A549 (cell line): ENCODE data around the gene ZNF557.

Source experiments
- EHMT2 ChIP-seq: fragments of 200-600 bp; sonication (generic); IDR thresholded peaks from 2 replicates; pipeline ENCODE4 v1.6.1; 2016; ENCODE audit warnings: antibody characterized with exemption, low read depth, mild to moderate bottlenecking, moderate library complexity
- GATA3 ChIP-seq: IDR thresholded peaks from 2 replicates; pipeline ENCODE4 v1.6.1; 2012; ENCODE audit warnings: borderline replicate concordance
- TF ChIP-seq, protein P1 (sequence below): fragments of >200 bp; sonication (Bioruptor Twin); formaldehyde crosslinking; IDR thresholded peaks from 3 replicates; pipeline ENCODE4 v1.5.1; 2016
- TF ChIP-seq, protein P2 (sequence below): fragments of 450-650 bp; IDR thresholded peaks from 2 replicates; pipeline ENCODE4 v1.6.1; 2014; ENCODE audit warnings: antibody characterized with exemption
- TF ChIP-seq, protein P3 (sequence below): IDR thresholded peaks from 2 replicates; pipeline ENCODE4 v1.6.1; 2012
- TF ChIP-seq, protein P4 (sequence below): fragments of >200 bp; sonication (Bioruptor Twin); formaldehyde crosslinking; IDR thresholded peaks from 3 replicates; pipeline ENCODE4 v1.6.1; 2016

DNA sequence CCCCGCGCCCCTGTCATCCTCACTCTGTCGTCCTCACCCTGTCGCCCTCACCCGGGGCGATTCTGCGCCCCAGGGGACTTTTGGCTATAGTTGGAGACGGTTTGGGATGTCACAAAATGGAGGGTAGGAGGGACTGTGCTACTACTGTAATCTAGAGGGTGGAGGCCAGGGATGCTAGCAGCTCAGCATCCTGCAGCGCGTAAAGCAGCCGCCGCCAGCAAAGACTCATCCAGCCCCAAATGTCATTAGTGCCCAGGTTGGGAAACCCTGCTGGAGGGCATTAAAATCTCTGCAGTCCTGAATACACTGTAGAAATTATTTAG lies 362 bp downstream of the ZNF557 start:
- TF ChIP-seq, protein P1, sequence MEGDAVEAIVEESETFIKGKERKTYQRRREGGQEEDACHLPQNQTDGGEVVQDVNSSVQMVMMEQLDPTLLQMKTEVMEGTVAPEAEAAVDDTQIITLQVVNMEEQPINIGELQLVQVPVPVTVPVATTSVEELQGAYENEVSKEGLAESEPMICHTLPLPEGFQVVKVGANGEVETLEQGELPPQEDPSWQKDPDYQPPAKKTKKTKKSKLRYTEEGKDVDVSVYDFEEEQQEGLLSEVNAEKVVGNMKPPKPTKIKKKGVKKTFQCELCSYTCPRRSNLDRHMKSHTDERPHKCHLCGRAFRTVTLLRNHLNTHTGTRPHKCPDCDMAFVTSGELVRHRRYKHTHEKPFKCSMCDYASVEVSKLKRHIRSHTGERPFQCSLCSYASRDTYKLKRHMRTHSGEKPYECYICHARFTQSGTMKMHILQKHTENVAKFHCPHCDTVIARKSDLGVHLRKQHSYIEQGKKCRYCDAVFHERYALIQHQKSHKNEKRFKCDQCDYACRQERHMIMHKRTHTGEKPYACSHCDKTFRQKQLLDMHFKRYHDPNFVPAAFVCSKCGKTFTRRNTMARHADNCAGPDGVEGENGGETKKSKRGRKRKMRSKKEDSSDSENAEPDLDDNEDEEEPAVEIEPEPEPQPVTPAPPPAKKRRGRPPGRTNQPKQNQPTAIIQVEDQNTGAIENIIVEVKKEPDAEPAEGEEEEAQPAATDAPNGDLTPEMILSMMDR = no peak
- TF ChIP-seq, protein P2, sequence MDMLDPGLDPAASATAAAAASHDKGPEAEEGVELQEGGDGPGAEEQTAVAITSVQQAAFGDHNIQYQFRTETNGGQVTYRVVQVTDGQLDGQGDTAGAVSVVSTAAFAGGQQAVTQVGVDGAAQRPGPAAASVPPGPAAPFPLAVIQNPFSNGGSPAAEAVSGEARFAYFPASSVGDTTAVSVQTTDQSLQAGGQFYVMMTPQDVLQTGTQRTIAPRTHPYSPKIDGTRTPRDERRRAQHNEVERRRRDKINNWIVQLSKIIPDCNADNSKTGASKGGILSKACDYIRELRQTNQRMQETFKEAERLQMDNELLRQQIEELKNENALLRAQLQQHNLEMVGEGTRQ = no peak
- TF ChIP-seq EHMT2 = no peak
- TF ChIP-seq GATA3 = no peak
- TF ChIP-seq, protein P3, sequence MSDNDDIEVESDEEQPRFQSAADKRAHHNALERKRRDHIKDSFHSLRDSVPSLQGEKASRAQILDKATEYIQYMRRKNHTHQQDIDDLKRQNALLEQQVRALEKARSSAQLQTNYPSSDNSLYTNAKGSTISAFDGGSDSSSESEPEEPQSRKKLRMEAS = no peak
- TF ChIP-seq, protein P4, sequence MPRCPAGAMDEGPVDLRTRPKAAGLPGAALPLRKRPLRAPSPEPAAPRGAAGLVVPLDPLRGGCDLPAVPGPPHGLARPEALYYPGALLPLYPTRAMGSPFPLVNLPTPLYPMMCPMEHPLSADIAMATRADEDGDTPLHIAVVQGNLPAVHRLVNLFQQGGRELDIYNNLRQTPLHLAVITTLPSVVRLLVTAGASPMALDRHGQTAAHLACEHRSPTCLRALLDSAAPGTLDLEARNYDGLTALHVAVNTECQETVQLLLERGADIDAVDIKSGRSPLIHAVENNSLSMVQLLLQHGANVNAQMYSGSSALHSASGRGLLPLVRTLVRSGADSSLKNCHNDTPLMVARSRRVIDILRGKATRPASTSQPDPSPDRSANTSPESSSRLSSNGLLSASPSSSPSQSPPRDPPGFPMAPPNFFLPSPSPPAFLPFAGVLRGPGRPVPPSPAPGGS = no peak
